ENCODE results near the gene SNPH. TPM values are rescaled to one million over a fixed set of nuclear protein-coding genes. Genes with fewer than 3 reads are reported as not detected.

SNPH gene
- total and polyA plus RNA-seq, 2 of the 4 experiments (the other 2 are of a cell fraction) = 3.1 to 4.5 TPM

DNA sequence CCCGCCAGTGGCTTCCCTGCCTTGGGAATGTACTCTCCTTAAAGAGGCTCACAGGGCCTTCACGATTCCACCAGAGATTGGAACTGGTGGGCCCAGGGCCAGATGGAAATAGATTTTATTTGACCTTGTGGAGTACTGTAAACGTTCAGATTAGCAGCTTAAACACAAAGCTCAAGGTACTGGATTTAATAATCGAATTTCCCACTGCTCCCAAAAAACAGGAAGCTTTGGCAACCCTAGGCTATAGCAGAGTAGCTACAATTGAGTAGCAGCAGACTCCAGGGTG, 55.5 kb downstream of the SNPH start:
- Histone ChIP-seq H3K56ac (ENCODE audit: extremely low read depth, insufficient read depth, low read length) (no peak overlapping the region), H3K4me2 (ENCODE audit: low read depth, low read length) (no peak overlapping the region), H3K14ac (replicated peaks; ENCODE audit: low read depth, low read length) (no peak overlapping the region), H3K4me1 (ENCODE audit: control insufficient read depth, insufficient read depth, low read length) (peaks cover 27% of the 10 kb centered on the region), H3K27ac (ENCODE audit: insufficient read depth, low read length) (no peak overlapping the region), H4K91ac (ENCODE audit: insufficient read depth, low read depth, low read length) (peak overlapping the region; percentile 86; the same call in 1 of the 2 replicates), H3K18ac (ENCODE audit: low read depth, low read length) (peak overlapping the region; percentile 70; the same call in 1 of the 2 replicates), H3K36me3 (ENCODE audit: control insufficient read depth, insufficient read depth, low read length) (no peaks in the 10 kb centered on the region), H2BK15ac (ENCODE audit: low read depth, low read length) (peak overlapping the region; percentile 98; the same call in 2 of the 3 replicates), H4K20me1 (ENCODE audit: insufficient read depth, low read length) (no peaks in the 10 kb centered on the region), H4K5ac (ENCODE audit: low read depth, low read length) (peak overlapping the region; percentile 79), H2AK9ac (replicated peaks; ENCODE audit: low read depth, low read length, poor library complexity) (no peak overlapping the region), H3K9me3 (ENCODE audit: control insufficient read depth, insufficient read depth, low read length) (no peaks in the 10 kb centered on the region), H3K79me1 (ENCODE audit: low read depth in 1 of 2, low read length in 2 of 2) (peaks cover 8 to 32% of the 10 kb centered on the region in 2 experiments), H3K9ac (ENCODE audit: low read depth, low read length) (no peak overlapping the region), H2BK5ac (ENCODE audit: low read depth, low read length, poor library complexity, severe bottlenecking) (peak overlapping the region; percentile 77), H3K4ac (ENCODE audit: low read depth, low read length) (peak overlapping the region; percentile 75), H2AK5ac (ENCODE audit: low read depth, low read length) (peak overlapping the region; percentile 90), H2AFZ (replicated peaks; ENCODE audit: low read length, poor library complexity) (no peak overlapping the region), H3K9me1 (ENCODE audit: insufficient read depth, low read length) (peaks cover 20% of the 10 kb centered on the region), H2BK20ac (ENCODE audit: low read depth, low read length) (peak overlapping the region; percentile 71; the same call in 1 of the 2 replicates), H4K8ac (ENCODE audit: low read depth in 2 of 2, low read length in 2 of 2) (peak overlapping the region; percentile 17 to 75; a peak in 2 of 4 replicates), H3K4me3 (ENCODE audit: insufficient read depth, low read depth, low read length) (no peak overlapping the region), H3K27me3 (ENCODE audit: control insufficient read depth, insufficient read depth, low read length) (no peaks in the 10 kb centered on the region), H3K23ac (ENCODE audit: low read depth, low read length) (no peak overlapping the region), H2BK120ac (ENCODE audit: low read depth, low read length) (peak overlapping the region; percentile 97)
- in situ Hi-C loops (cut with MboI; ENCODE audit: low sequenced_read_pairs) = no loop called here
- DNase-seq (no peak), ATAC-seq (ENCODE audit: low read depth) (no peak)
- intact Hi-C loops (cut with micrococcal nuclease) = no loop called here
- ChIA-PET CTCF (interaction anchor here (0.6 to 1.7 kb wide), 2 partner anchors 62 to 115 kb away, joined by 3 to 10 read pairs; no protein-coding TSS in a partner anchor), POLR2A (ENCODE audit: unreplicated experiment) (no interaction called here)
- dilution Hi-C loops (cut with HindIII; ENCODE audit: low sequenced_read_pairs, unreplicated experiment) = no loop called here
- BruUV-seq (replicated peaks) = no TSS peak
- no CpG with 5 or more reads among the region's 4 CpGs for WGBS, 2 experiments (ENCODE audit: extremely low coverage in 2 of 2, insufficient read length in 1 of 2)
- TF ChIP-seq RCOR1 (IDR thresholded peaks at IDR 0.05; ENCODE audit: insufficient replicate concordance, low read length) (no peak), POLR2A (IDR thresholded peaks at IDR 0.05; ENCODE audit: low read depth, low read length) (no peak), MXI1 (IDR thresholded peaks at IDR 0.05; ENCODE audit: borderline replicate concordance, low read depth, low read length) (no peak), RAD21 (IDR thresholded peaks at IDR 0.05; ENCODE audit: low read length) (no peak), MAZ (IDR thresholded peaks at IDR 0.05; ENCODE audit: borderline replicate concordance, low read depth, low read length) (no peak), CEBPB (IDR thresholded peaks at IDR 0.05; ENCODE audit: low read depth, low read length) (no peak), NFE2L2 (IDR thresholded peaks at IDR 0.05; ENCODE audit: low read depth, low read length) (no peak), SMC3 (IDR thresholded peaks at IDR 0.05; ENCODE audit: low read depth, low read length) (no peak), MAFK (IDR thresholded peaks at IDR 0.05; ENCODE audit: low read depth, low read length) (no peak), BHLHE40 (IDR thresholded peaks at IDR 0.05; ENCODE audit: low read depth, low read length) (no peak), FOS (IDR thresholded peaks at IDR 0.05; ENCODE audit: low read depth, low read length) (no peak), CHD1 (IDR thresholded peaks at IDR 0.05; ENCODE audit: low read depth, low read length) (no peak), RFX5 (IDR thresholded peaks at IDR 0.05; ENCODE audit: low read depth, low read length) (no peak)
- TF ChIP-seq, protein P1, sequence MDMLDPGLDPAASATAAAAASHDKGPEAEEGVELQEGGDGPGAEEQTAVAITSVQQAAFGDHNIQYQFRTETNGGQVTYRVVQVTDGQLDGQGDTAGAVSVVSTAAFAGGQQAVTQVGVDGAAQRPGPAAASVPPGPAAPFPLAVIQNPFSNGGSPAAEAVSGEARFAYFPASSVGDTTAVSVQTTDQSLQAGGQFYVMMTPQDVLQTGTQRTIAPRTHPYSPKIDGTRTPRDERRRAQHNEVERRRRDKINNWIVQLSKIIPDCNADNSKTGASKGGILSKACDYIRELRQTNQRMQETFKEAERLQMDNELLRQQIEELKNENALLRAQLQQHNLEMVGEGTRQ (IDR thresholded peaks at IDR 0.05; ENCODE audit: low read depth, low read length) = no peak
- TF ChIP-seq, protein P2, sequence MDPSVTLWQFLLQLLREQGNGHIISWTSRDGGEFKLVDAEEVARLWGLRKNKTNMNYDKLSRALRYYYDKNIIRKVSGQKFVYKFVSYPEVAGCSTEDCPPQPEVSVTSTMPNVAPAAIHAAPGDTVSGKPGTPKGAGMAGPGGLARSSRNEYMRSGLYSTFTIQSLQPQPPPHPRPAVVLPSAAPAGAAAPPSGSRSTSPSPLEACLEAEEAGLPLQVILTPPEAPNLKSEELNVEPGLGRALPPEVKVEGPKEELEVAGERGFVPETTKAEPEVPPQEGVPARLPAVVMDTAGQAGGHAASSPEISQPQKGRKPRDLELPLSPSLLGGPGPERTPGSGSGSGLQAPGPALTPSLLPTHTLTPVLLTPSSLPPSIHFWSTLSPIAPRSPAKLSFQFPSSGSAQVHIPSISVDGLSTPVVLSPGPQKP (IDR thresholded peaks at IDR 0.05; ENCODE audit: borderline replicate concordance, low read depth, low read length) = no peak
- TF ChIP-seq, protein P3, sequence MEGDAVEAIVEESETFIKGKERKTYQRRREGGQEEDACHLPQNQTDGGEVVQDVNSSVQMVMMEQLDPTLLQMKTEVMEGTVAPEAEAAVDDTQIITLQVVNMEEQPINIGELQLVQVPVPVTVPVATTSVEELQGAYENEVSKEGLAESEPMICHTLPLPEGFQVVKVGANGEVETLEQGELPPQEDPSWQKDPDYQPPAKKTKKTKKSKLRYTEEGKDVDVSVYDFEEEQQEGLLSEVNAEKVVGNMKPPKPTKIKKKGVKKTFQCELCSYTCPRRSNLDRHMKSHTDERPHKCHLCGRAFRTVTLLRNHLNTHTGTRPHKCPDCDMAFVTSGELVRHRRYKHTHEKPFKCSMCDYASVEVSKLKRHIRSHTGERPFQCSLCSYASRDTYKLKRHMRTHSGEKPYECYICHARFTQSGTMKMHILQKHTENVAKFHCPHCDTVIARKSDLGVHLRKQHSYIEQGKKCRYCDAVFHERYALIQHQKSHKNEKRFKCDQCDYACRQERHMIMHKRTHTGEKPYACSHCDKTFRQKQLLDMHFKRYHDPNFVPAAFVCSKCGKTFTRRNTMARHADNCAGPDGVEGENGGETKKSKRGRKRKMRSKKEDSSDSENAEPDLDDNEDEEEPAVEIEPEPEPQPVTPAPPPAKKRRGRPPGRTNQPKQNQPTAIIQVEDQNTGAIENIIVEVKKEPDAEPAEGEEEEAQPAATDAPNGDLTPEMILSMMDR (conservative IDR thresholded peaks at IDR 0.05; ENCODE audit: low read depth, low read length) = no peak

All from IMR-90 (cell line).